GM23338 (cell line): ENCODE measurements around the gene FBXW2.

ENCODE experiments used
- CTCF ChIP-seq, 2 experiments: fragments of 200-600 bp in 1 of 2; sonication (generic) in 1 of 2; conservative IDR thresholded peaks; 2 replicates each; pipeline versions ENCODE4 v1.5.1 to v1.6.1; 2016 to 2017; ENCODE audit warnings: antibody characterized with exemption in 2 of 2, low read depth in 2 of 2, mild to moderate bottlenecking in 2 of 2, moderate library complexity in 1 of 2
- EZH2 ChIP-seq: fragments of 200-600 bp; sonication (generic); IDR thresholded peaks from one replicate; pipeline ENCODE4 v1.8.0; 2017; ENCODE audit warnings: antibody characterized with exemption, mild to moderate bottlenecking, low read depth; ENCODE audit not compliant: unreplicated experiment
- POLR2AphosphoS5 ChIP-seq: IDR thresholded peaks from 2 replicates; pipeline ENCODE4 v1.6.1; 2016; ENCODE audit warnings: antibody characterized with exemption, low read depth

- TF ChIP-seq CTCF (conservative IDR thresholded peaks at IDR 0.05; ENCODE audit: low read depth in 2 of 2) (no peak), POLR2AphosphoS5 (no peak), EZH2 (no peak)
These were observed 36.9 kb upstream of the FBXW2 start for GRCh38 chr9:120830151-120830550.
